COLO829 (cell line): ENCODE data around the gene SETD1B.
"Not testable (repeated sequence)": the region's sequence is repeated elsewhere in the genome, so short reads cannot be mapped to it uniquely, and the experiment has no call there.

Experiments
- DNase-seq: peaks from one replicate; pipeline ENCODE4 v3.0.0; 2012; ENCODE audit warnings: low spot score

Gene SETD1B

DNA sequence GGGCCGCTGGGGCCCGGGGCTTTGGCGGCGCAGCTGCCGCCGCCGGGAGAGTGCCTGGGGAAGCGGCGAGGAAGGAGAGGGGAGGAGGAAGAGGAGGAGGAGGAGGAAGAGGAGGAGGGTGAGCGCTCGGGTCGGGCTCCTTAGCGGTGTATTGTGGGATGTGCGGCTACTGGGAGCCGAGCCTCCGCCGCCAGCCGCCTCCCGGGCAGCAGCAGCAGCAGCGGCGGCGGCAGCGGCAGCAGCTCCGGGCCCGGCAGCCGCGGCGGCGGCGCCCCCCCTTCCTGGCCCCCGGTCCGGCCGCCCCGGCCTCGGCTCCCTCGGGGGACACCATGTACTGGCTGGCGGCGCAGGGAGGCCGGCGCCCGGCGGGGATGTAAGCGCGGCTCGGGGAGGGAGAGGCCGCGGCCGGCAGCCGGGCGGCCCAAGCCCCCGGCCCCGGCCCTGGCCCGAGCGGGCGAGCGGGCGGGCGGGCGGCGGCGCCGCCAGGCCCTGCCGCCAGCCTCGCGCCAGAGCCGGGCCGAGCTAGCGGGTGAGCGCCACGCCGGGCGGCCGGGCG lies at the start of gene SETD1B:
Gene SETD1B, plus strand, starts transcription at position 149 of the 556 bp plus-strand sequence. CDS start 729 bp downstream, outside the sequence.
- DNase-seq: no peak

DNA sequence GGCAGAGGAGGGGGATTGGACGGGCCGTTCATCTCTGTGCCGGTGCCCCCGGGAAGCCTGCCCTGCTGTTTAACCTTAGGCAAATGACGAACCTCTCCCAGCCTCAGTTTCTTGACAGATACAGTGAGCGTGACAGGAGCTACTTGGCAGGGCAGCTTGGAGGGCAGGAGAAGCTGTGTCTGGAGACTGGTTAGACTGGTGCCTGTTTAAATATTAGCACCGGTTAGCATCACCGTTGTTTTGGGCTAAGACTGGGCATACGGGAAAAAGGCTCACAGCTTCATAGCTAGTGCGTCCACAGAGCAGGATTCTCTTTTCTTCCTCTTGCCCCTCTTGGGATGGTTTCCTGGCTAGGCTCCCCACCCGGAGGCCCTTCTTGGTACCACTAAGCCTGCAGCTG lies 49.0 kb upstream of the SETD1B start:
- DNase-seq: no peak

DNA sequence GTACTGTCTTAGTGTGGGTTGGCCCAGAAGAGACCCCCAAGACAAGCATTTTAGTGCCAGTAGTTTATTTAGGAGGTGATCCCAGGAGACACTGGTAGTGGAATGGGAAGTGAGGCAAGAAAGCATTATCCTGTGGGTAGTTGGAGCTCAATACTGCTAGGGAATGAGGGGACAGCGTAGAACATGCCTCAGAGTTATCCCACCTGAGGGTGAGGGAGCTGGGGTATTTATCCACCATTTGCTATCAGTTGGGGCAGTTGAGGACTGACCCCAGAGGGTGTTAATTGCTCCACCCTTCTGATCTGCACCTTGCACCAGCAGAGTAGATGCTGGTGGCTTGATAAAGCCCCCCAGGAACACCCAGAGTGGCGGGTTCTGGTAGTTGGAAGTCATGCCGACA lies 48.2 kb upstream of the SETD1B start:
- DNase-seq: no peak

DNA sequence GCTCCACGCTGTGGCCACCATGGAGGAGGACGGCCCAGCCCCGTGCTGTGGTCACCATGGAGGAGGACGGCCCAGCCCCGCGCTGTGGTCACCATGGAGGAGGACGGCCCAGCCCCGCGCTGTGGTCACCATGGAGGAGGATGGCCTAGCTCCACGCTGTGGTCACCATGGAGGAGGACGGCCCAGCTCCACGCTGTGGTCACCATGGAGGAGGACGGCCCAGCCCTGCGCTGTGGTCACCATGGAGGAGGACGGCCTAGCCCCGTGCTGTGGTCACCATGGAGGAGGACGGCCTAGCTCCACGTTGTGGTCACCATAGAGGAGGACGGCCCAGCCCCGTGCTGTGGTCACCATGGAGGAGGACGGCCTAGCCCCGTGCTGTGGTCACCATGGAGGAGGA lies 45.3 kb upstream of the SETD1B start:
- DNase-seq: not testable (repeated sequence)

DNA sequence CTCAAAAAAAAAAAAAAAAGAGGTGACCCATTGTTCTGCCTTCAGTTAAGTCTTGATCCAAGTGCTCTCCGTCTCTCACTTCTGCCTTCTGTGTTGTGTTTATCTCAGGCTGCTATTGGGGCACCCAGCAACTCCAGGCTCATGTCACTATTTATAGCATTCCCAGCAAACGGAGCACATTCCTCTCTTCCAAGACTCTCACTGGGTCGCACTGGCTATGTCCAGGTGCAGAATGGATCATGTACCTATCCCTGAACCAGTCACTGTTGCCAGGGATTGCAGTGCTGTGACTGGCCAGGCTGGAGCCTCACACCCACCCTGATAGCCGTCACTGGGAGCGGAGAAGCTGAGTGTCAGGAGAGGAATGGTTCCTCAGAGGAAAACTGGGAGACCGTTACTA lies 41.5 kb upstream of the SETD1B start:
- DNase-seq: no peak

DNA sequence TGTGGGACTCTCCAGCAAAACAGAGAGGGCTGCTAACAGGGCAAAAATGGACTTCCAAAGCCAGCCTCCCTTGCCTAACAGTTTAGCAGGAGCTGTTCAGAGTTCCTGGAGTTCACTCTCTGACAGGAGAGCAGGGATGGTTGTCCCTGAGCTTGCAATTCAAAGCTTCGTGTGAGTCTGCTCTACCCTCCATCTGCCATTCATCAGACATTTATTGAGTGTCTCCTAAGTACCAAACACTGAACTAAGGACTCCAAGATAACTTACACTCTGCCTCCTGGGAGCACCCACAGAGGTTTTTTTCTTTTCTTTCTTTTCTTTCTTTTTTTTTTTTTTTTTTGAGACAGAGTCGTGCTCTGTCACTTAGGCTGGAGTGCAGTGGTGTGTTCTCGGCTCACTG lies 39.0 kb upstream of the SETD1B start:
- no peak for DNase-seq

DNA sequence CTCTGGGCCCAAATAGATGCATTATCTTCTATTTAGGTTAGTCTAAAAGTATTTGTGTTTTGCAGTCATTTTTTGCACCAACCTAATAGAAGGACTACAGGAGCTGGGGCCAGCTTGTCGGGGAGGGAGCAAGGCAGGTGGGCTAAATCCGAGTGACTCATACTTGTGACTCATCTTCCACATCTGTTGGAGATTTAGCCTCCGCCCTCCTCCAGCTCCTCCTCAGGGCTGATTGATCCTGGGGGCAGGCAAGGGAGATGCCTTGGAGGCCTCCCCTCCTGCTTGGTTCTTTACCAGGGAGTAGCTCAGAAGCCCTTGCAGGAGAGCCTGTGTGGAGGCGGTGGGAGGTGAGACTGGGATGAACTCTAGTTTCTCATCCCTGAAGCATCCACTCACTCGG lies 38.2 kb upstream of the SETD1B start:
- DNase-seq: peak; percentile 35

DNA sequence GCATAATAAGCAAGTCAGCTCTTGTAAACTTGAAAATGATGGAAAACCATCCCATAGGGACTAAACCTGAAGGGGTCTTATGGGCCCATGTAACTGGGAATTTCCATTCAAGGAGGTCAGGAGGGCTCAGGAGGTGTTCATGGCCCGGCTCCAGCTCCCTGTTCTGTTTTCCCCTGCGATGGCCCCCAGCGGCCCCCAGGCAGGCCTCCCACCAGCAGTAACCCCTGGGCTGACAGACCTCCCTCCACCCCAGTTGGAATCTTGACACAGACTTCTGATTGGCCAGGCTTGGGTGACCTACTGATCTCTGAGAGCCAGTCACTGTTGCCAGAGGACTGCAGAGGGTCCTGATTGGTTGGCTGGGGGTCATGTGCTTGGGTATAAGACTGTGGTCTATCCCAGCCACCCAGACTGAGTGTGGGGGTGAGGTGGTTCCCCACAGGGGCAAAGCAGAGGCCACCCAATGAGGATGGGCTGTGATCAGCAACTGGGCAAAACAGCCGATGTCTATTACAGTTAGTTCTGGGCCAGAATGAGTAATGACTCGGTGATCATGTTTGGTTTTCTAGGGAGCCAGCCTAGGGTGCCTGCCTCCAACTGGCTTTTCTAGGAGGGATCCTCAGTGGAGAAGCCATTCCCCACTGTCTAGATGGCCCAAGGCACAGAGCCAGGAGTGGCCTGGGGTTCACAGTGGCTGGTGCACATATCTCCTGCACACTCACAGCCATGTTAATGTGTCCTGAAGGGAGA lies 37.3 kb upstream of the SETD1B start:
- DNase-seq: no peak

DNA sequence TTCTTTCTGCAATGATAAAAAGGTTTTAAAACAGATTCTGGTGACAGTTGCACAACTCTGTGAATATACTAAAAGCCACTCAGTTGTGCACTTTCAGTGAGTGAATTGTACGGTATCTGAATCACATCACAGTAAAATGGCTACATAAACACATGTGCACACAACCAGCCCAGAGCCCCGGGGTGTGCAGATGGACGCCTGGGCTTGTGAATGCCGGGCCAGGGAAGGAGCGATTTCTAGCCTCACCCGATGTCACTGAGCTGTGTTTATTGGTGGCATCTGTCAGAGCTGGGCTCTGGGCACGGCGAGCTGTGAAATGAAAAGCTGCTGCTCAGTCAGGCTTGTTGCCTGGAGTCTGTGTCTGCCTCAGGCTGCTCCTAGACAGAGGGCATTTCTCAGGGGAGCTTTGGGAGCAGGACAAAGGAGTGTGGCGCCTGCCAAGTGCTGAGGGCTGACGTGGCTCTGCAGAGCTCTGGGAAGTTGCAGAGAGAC lies 36.2 kb upstream of the SETD1B start:
- DNase-seq: no peak

DNA sequence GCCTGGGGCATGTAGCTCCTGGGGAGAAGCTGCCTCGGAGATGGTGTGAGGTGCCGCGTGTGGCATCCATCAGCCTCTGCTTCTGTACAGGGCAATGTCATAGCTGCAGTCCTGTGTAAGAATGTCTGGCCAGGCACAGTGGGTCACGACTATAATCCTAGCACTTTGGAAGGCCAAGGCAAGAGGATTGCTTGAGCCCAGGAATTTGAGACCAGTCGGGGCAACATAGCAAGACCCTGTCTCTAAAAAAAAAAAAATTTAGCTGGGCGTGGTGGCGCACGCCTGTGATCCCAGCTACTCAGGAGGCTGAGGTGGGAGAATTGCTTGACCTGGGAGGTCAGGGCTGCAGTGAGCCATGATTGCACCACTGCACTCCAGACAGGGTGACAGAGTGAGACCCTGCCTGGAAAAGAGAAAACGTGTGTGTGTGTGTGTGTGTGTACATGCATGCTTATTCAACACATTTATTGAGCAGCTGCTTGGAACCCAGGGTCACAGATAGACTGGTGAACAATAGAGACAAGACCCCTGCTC lies 34.4 kb upstream of the SETD1B start:
- no peak for DNase-seq

DNA sequence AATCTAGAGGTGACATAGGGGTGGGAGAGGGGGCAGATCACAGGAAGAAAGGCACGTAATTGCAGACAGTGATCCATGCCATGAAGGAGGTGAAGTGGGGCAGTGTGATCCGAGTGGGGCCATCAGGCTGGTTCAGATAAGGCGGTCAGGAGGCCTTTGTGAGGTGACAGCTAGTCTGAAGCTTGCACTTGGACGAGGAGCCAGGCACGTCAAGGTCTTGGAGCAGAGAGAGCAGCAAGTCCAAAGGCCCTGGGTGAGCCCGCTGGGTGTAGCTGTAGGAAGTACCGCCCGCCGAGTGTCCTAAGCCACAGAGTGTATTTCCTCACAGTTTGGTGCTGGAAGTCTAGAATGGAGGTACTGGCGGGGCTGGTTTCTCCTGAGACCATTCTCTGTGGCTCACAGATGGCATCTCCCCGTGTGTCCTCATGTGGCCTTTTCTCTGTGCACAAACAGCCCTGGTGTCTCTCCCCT lies 33.9 kb upstream of the SETD1B start:
- DNase-seq: no peak

DNA sequence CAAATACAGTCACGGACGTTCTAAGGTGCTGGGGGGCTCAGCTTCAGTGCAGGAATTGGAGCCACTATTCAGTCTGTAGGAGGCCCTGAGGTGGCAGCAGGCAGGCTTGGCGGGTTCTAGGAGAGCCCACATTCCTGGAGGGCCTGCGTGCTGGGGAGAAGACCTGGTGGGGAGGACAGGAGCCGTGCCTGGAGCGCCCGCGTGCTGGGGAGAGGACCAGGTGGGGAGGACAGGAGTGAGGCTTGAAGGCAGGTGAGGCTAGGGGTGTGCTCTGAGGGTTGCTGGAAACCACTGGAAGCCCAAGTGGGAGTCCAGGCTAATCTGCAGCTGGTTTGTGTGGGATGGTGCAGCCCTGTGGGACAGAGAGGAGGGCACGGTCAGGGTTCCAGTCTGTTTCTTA lies 33.4 kb upstream of the SETD1B start:
- DNase-seq: no peak

DNA sequence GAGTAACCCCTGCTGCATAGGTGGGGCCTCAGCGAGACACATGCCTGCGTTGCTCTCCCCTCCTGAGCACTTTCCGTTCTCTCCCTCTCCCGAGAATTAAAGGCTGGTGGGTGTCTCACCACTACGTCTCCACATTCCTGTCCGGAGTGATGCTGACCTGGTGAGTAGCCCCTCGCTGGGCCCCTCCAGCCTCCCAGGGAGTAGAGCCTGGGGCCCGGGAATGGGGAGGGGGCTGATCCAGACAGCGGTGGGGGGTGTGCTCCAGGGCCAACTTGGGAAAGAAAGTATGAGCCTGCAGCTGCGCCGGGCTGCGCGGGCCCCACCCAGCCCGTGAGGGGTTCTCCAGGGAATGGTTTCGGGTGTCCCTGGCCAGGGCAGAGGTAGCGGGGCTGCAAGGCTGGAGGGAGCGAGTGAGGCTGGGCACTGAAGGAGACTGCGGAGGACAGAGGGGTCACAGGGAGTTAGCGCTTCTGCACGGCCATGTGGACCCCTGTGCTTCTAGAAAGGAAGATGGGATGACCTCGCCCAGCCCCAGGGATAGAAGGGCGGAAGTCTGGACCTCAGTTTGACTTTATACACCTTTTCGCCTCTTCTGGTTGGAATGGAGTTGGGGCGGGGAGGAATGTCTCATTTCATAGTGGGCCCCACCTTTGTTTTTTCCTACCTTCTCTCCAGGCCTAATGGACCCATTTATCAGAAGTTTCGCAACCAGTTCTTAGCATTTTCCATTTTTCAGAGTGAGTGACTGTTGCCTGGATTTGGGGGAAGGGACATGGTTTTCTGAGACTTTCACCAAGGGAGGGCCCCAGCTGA lies 32.8 kb upstream of the SETD1B start:
- no peak for DNase-seq

DNA sequence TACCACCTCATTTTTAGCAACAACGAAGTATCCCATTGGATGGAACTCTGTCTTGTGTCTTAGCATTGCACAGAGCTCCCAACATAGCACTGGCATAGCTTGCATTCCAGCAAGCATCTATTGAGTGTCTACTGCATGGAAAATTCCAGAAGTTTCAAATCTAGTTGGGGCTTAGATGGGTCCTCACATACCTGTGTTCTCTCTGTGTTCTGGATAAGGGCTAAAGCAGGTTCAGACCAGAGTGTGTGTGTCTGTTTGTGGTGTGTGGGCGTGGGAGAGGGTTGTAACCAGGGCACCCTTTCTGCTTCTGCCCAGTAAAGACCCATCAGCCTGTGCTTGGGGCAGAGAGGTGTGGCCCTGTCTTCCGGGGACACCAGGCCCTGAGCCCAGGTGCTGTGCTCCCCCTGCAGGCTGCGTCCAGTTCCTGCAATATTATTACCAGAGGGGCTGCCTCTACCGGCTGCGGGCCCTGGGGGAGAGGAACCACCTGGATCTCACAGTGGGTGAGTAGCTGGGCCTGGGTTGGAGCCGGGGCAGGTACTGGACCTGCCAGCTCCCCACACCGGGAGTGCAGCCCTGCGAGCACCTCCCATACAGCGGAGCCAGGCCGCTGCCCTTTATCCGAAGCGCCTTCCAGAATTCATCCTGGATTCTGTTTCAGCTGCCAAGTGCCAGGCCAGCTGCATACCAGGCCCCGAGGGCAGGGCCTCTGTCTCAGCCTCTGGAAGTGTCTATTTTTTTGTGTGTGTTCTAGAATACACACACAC lies 30.6 kb upstream of the SETD1B start:
- peak; percentile 74 for DNase-seq

DNA sequence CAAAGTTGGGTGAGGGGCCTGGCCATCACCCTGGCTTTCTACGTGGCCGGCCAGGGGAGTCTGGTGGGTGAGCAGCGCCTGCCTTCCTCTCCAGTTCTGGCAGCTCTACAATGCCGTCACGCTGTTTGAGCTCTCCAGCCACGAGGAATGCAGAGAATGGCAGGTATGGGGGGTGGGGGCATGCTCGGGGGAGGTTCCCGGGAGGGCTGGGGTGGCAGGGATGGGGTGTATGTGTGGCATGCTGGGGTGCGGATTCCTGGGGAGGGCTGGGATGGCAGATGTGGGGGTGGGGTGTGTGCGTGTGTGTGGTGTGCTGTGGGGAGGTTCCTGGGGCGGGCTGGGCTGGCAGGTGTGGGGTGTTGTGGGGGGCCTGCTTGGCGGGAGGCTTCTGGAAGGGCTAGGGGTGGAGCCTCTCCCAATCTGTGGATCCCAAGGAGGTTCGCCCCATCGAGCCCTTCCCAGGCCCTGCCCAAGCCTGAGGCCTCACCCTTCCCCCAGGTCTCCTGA lies 28.8 kb upstream of the SETD1B start:
- DNase-seq: no peak

DNA sequence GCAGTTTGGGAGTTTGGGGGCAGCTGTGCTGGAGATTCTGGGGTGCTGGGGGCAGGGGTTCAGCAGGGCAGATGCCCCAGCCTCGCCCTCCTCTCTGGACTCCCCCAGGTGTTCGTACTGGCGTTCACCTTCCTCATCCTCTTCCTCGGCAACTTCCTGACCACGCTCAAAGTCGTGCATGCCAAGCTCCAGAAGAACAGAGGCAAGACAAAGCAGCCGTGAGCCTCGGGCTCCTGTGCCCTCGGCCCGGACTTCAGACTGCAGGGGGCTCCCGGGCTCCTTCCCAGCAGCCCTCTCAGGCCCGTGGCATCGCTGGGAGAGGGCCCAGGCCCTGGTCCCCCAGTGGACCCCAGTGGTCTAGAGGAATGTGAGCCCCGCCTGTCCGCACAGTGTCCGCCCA lies 28.3 kb upstream of the SETD1B start:
- DNase-seq: no peak

DNA sequence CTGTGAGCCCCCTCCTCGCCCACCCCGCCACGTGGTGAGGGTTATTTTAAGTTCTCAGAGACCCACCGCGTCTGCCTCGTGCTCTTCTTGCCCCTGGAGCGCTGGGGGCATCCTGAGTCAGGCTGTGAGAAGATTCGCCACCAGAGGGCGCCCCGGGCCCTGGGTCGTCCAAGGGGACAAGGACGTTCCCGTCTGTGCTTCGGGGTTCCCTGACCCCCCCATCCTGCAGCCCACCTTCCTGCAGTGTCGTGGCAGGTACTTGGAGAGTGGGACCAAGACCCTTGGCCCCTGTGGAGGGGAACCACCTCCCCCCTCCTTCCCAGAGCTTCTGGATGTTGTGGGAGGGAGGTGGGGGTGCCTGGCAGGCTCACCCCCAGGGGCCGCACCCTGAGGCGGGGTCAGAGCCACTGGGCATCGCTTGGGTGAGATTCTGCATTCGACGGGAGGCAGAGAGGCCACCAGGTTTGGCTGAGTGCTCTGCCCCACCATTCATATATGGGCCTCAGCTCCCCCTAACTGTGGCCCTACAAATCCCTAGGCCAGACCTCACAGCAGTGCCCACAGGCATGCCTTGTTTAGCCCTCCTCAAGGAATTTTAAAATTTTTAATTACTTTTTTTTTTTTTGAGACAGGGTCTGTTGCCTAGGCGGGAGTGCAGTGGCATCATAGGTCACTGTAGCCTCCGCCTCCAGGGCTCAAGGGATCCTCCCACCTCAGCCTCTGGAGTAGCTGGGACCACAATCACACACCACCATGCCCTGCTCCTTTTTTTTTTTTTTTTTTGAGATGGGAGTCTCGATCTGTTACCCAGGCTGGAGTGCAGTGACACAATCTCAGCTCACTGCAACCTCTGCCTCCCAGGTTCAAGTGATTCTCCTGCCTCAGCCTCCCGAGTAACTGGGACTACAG lies 27.4 kb upstream of the SETD1B start:
- no peak for DNase-seq

DNA sequence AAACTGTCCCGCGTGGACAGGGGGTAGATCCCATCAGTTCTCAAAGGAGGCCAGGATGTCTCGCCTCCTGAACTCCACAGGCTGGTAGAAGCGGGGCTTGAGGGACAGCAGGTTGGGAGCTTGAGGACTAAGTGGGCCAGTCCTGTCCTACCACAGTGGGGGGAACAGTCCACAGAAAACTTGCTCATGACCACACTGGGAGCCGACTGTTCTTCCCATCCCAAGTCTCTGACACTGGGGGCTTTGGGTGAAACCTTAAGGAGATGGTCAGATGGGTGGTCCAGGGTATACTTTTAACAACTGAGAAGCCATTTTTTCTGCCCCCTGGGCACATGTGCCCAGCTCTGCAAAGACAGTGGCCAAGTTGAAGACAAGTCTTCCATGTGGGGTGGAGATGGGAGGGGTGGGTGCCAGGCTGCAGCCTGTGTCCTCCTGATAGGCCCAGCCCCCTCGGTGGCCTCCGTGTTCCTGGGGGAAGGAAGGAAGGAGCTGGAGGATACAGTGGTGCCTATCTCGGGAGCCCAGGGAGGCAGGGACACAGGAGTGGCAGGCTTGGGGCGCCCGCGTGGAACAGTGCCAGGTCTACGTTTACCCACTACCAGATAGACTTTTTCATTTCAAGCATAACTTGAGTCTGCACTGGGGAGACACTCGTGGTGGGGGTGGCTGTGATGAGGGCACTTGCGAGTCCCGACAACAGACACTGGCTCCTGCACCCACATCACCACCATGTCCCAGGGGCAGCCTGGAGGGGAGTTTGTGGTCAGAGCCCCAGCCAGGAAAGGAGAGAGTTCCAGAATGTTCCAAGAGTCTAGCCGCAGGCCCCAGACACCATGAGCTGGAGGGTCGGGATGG lies 25.0 kb upstream of the SETD1B start:
- no peak for DNase-seq

DNA sequence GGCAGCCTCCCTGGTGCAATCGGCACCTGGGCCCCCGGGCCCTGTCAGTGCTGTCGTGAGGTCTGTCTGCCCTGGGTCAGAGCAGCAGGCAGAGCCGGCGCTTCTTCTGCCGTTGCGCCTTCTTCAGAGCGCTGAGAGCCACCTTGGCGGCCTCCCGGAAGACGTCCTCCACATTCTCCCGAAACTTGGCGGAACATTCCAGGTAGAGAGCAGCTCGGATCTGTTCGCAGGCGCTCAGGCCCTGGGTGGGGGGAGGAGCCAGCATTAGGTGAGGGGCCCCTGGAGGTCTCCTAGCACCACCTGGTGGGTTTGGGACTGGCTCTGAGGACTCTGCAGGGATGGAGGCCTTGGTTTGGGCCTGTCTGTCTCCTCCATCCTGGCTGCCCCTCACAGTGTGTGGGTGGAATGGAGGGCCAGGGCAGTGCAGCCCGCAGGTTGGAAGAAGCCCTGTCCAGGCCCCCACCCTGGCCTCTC lies 24.4 kb upstream of the SETD1B start:
- DNase-seq: no peak
